Smooth muscle cell (in vitro differentiated cells): ENCODE results near the gene MDP1. TPM values are rescaled to one million over a fixed set of nuclear protein-coding genes. Genes with fewer than 3 reads are reported as not detected.

Experiments
- DNase-seq: peaks from one replicate; lab custom pipeline; 2025; ENCODE audit not compliant: unreplicated experiment; lab: John Stamatoyannopoulos, UW
- H2AFZ ChIP-seq: fragments of 200-600 bp; sonication (generic); 2 replicates; pipeline ENCODE4 v1.6.0; 2016; ENCODE audit warnings: antibody characterized with exemption, low read depth, mild to moderate bottlenecking
- H3F3A ChIP-seq: fragments of 200-600 bp; sonication (generic); 2 replicates; pipeline ENCODE4 v1.6.0; 2017; ENCODE audit warnings: antibody characterized with exemption, low read depth
- H3K27ac ChIP-seq: fragments of 200-600 bp; sonication (generic); 2 replicates; pipeline ENCODE4 v1.5.1; 2016; ENCODE audit warnings: low read depth, mild to moderate bottlenecking
- H3K27me3 ChIP-seq: fragments of 200-600 bp; sonication (generic); 2 replicates; pipeline ENCODE4 v1.6.1; 2016; ENCODE audit warnings: low read depth, mild to moderate bottlenecking
- H3K36me3 ChIP-seq: fragments of 200-600 bp; sonication (generic); 2 replicates; pipeline ENCODE4 v1.5.1; 2016; ENCODE audit warnings: low read depth
- H3K4me1 ChIP-seq: fragments of 200-600 bp; sonication (generic); 2 replicates; pipeline ENCODE4 v1.5.1; 2016; ENCODE audit warnings: low read depth
- H3K4me2 ChIP-seq: fragments of 200-600 bp; sonication (generic); 2 replicates; pipeline ENCODE4 v1.6.0; 2016; ENCODE audit warnings: mild to moderate bottlenecking
- H3K4me3 ChIP-seq: fragments of 200-600 bp; sonication (generic); 2 replicates; pipeline ENCODE4 v1.5.1; 2016; ENCODE audit warnings: mild to moderate bottlenecking
- H3K79me2 ChIP-seq: fragments of 200-600 bp; sonication (generic); 2 replicates; pipeline ENCODE4 v1.6.0; 2016; ENCODE audit warnings: low read depth, mild to moderate bottlenecking
- H3K9ac ChIP-seq: fragments of 200-600 bp; sonication (generic); 2 replicates; pipeline ENCODE4 v1.6.0; 2016; ENCODE audit warnings: low read depth
- H3K9me3 ChIP-seq: fragments of 200-600 bp; sonication (generic); replicated peaks from 2 replicates; pipeline ENCODE4 v1.5.1; 2016; ENCODE audit warnings: low read depth
- H4K20me1 ChIP-seq: fragments of 200-600 bp; sonication (generic); 2 replicates; pipeline ENCODE4 v1.6.0; 2016; ENCODE audit warnings: low read depth
- CTCF ChIP-seq: fragments of 200-600 bp; sonication (generic); IDR thresholded peaks from 2 replicates; pipeline ENCODE4 v1.5.1; 2017; ENCODE audit warnings: borderline replicate concordance, mild to moderate bottlenecking, antibody characterized with exemption; ENCODE audit not compliant: insufficient read depth, poor library complexity, severe bottlenecking
- WGBS: methylation state at CpG from one replicate; pipeline ENCODE4 v1.1.7; 2016; ENCODE audit warnings: low lambda C conversion rate; 5-methylcytosine and 5-hydroxymethylcytosine counted together
- polyA plus RNA-seq: library from polyadenylated mRNA; unstranded; fragments of >200 nt; fragmentation: Nextera tagmentation; extraction: Ambion mirVana; gene quantifications from 2 replicates; pipeline ENCODE4 v1.2.1, GENCODE V29; 2016
- total RNA-seq: library from RNA; depleted of rRNA; stranded (reverse); fragments of >200 nt; gene quantifications from 2 replicates; pipeline ENCODE4 v1.2.3, GENCODE V29; 2014

MDP1 gene
- total and polyA plus RNA-seq, 2 experiments from 2014 or later, result 31.0 to 42.3 TPM

- no peaks in the 10 kb centered on the region for H3K9me3 ChIP-seq
- DNase-seq, result no peak
These were observed 47.2 kb upstream of the MDP1 start, which contains the start of gene TGM1 for GRCh38 chr14:24262821-24263733. TSS of gene TGM1 (minus strand) at chr14:24263177. CDS start at chr14:24262352, 825 bp downstream.

GRCh38 chr14:24261969-24262327 lies 46.1 kb upstream of the MDP1 start:
- H3K27me3 ChIP-seq, result no peaks in the 10 kb centered on the region
- H3K4me3 ChIP-seq, result no peak overlapping the region
- no peak overlapping the region for H3K4me2 ChIP-seq
- no peaks in the 10 kb centered on the region for H3K36me3 ChIP-seq
- no peaks in the 10 kb centered on the region for H3K79me2 ChIP-seq
- H3K9me3 ChIP-seq, result no peaks in the 10 kb centered on the region
- H4K20me1 ChIP-seq, result no peaks in the 10 kb centered on the region
- no peak overlapping the region for H3K9ac ChIP-seq
- no peaks in the 10 kb centered on the region for H3F3A ChIP-seq
- 94% methylated on average over 19 of the region's 19 CpGs for WGBS
- TF ChIP-seq CTCF, result no peak
- no peak overlapping the region for H2AFZ ChIP-seq
- H3K27ac ChIP-seq, result no peak overlapping the region
- H3K4me1 ChIP-seq, result no peaks in the 10 kb centered on the region
- no peak for DNase-seq

More at GRCh38 chr14:24262821-24263733, 47.2 kb upstream of the MDP1 start, which contains the start of gene TGM1:
- Histone ChIP-seq H3K9ac (no peak within 1 kb of the TSS), H4K20me1 (no peaks in the 10 kb centered on the region), H3K4me2 (no peak within 1 kb of the TSS), H3F3A (no peaks in the 10 kb centered on the region), H2AFZ (no peak within 1 kb of the TSS), H3K27me3 (no peaks in the 10 kb centered on the region), H3K79me2 (no peaks in the 10 kb centered on the region), H3K36me3 (no peaks in the 10 kb centered on the region), H3K4me3 (no peak within 1 kb of the TSS), H3K27ac (peak within 1 kb of the TSS; percentile 63), H3K4me1 (no peaks in the 10 kb centered on the region)
- no peak for TF ChIP-seq CTCF
- WGBS, result 71% methylated on average over 14 of the region's 14 CpGs

- no peaks in the 10 kb centered on the region for H3K36me3 ChIP-seq
- H3K4me2 ChIP-seq, result no peak overlapping the region
- no peaks in the 10 kb centered on the region for H3K4me1 ChIP-seq
- no peaks in the 10 kb centered on the region for H3K27me3 ChIP-seq
- H2AFZ ChIP-seq, result no peak overlapping the region
- no peak for DNase-seq
- no peak overlapping the region for H3K27ac ChIP-seq
- WGBS, result 94% methylated on average over 20 of the region's 20 CpGs
- no peak overlapping the region for H3K9ac ChIP-seq
- H3K4me3 ChIP-seq, result no peak overlapping the region
- H4K20me1 ChIP-seq, result no peaks in the 10 kb centered on the region
- no peaks in the 10 kb centered on the region for H3K79me2 ChIP-seq
- no peaks in the 10 kb centered on the region for H3K9me3 ChIP-seq
- TF ChIP-seq CTCF, result no peak
- no peaks in the 10 kb centered on the region for H3F3A ChIP-seq
These were observed 45.5 kb upstream of the MDP1 start for GRCh38 chr14:24261256-24261968.
